H1 (cell line): ENCODE data around the gene CSRP3. TPM values are rescaled to one million over a fixed set of nuclear protein-coding genes. Genes with fewer than 3 reads are reported as not detected.

Experiments used
- CTCF ChIA-PET: fragments of 300-600 bp; sonication (Branson Sonifier 250); formaldehyde crosslinking; loops from one replicate; lab custom pipeline; 2021; ENCODE audit not compliant: partially characterized antibody; lab: Charles Lee
- POLR2A ChIA-PET: fragments of 300-600 bp; sonication (Branson Sonifier 250); formaldehyde crosslinking; loops from one replicate; lab custom pipeline; 2021; ENCODE audit warnings: inconsistent platforms; ENCODE audit not compliant: partially characterized antibody; lab: Charles Lee
- DNase-seq, 2 experiments: peaks; one replicate each; pipeline versions ENCODE4 v3.0.0 to v3.0.0-alpha.2; 2010 to 2022; ENCODE audit warnings: low spot score in 2 of 2, low read depth in 1 of 2, mixed read lengths in 1 of 2
- FAIRE-seq: peaks from 2 replicates; lab custom pipeline; 2011; peaks lifted over from hg19 to GRCh38; lab: Jason Lieb, UNC
- H2AFZ ChIP-seq: 2 replicates; pipeline ENCODE4 v1.8.1; 2012; ENCODE audit warnings: low read length, inconsistent platforms
- H2AK5ac ChIP-seq: 2 replicates; pipeline ENCODE4 v1.6.1; 2013; ENCODE audit warnings: low read depth, low read length
- H2BK120ac ChIP-seq: replicated peaks from 2 replicates; pipeline ENCODE3; 2013; ENCODE audit warnings: low read depth, low read length, inconsistent platforms
- H2BK12ac ChIP-seq: 2 replicates; pipeline ENCODE4 v1.6.1; 2013; ENCODE audit warnings: low read depth, low read length
- H2BK15ac ChIP-seq: 2 replicates; pipeline ENCODE4 v1.6.1; 2013; ENCODE audit warnings: low read length
- H2BK20ac ChIP-seq: 2 replicates; pipeline ENCODE4 v1.6.1; 2013; ENCODE audit warnings: low read length
- H2BK5ac ChIP-seq: 2 replicates; pipeline ENCODE4 v1.6.1; 2013; ENCODE audit warnings: low read depth, low read length
- H3K14ac ChIP-seq: 2 replicates; pipeline ENCODE4 v1.6.1; 2013; ENCODE audit warnings: inconsistent platforms; ENCODE audit not compliant: insufficient read length
- H3K18ac ChIP-seq: 2 replicates; pipeline ENCODE4 v1.6.1; 2013; ENCODE audit warnings: low read length; ENCODE audit errors: extremely low read depth
- H3K23ac ChIP-seq: 2 replicates; pipeline ENCODE4 v1.6.1; 2013; ENCODE audit warnings: inconsistent platforms; ENCODE audit not compliant: insufficient read length
- H3K23me2 ChIP-seq: 2 replicates; pipeline ENCODE4 v1.6.1; 2013; ENCODE audit warnings: low read depth, low read length
- H3K27ac ChIP-seq: 2 replicates; pipeline ENCODE4 v1.6.1; 2011; ENCODE audit warnings: low read depth, low read length, inconsistent platforms
- H3K27me3 ChIP-seq, 4 experiments: replicated peaks in 1 of 4; 1 replicate in 1 of 4; 2 replicates in 3 of 4; pipeline versions ENCODE4 v1.6.1 to v1.8.1; 2011 to 2013; ENCODE audit warnings: low read length in 3 of 4, mild to moderate bottlenecking in 3 of 4, inconsistent platforms in 2 of 4, mixed read lengths in 2 of 4, moderate library complexity in 1 of 4; ENCODE audit not compliant: control insufficient read depth in 3 of 4, insufficient read depth in 3 of 4; ENCODE audit errors: extremely low read depth in 1 of 4
- H3K36me3 ChIP-seq, 4 experiments: 2 replicates each; pipeline versions ENCODE4 v1.6.1 to v1.8.1; 2011 to 2013; ENCODE audit warnings: mild to moderate bottlenecking in 4 of 4, low read length in 3 of 4, moderate library complexity in 2 of 4, control low read depth in 1 of 4, inconsistent platforms in 1 of 4; ENCODE audit not compliant: insufficient read depth in 4 of 4, control insufficient read depth in 2 of 4
- H3K4ac ChIP-seq: replicated peaks from 2 replicates; pipeline ENCODE3; 2013; ENCODE audit warnings: low read length, low read depth, mixed read lengths, inconsistent platforms; ENCODE audit not compliant: insufficient read length
- H3K4me1 ChIP-seq, 4 experiments: replicated peaks in 1 of 4; 1 replicate in 1 of 4; 2 replicates in 3 of 4; pipeline versions ENCODE4 v1.6.1 to v1.8.1; 2011 to 2013; ENCODE audit warnings: low read length in 3 of 4, inconsistent platforms in 2 of 4, mixed read lengths in 1 of 4; ENCODE audit not compliant: insufficient read depth in 4 of 4, control insufficient read depth in 3 of 4
- H3K4me2 ChIP-seq, 2 experiments: 2 replicates each; pipeline versions ENCODE4 v1.6.1 to v1.8.1; 2011 to 2013; ENCODE audit warnings: low read depth in 2 of 2, low read length in 2 of 2, control low read depth in 1 of 2, inconsistent platforms in 1 of 2, mild to moderate bottlenecking in 1 of 2; ENCODE audit not compliant: insufficient read depth in 1 of 2
- H3K4me3 ChIP-seq, 4 experiments: fragments of 200-600, 300-600 bp in 1 of 4; sonication (generic), shearing (Covaris generic), sonication (Bioruptor Twin) in 1 of 4; 2 replicates each; pipeline versions ENCODE4 v1.5.1 to v1.8.1; 2011 to 2016; ENCODE audit warnings: low read length in 4 of 4, low read depth in 3 of 4, control low read depth in 2 of 4, inconsistent platforms in 2 of 4, mild to moderate bottlenecking in 2 of 4, mixed read lengths in 1 of 4, moderate library complexity in 1 of 4; ENCODE audit not compliant: insufficient read depth in 2 of 4; ENCODE audit errors: extremely low read depth in 1 of 4
- H3K56ac ChIP-seq: replicated peaks from 2 replicates; pipeline ENCODE3; 2013; ENCODE audit warnings: low read depth, mild to moderate bottlenecking, mixed read lengths, low read length, inconsistent platforms; ENCODE audit not compliant: insufficient read length
- H3K79me1 ChIP-seq: 2 replicates; pipeline ENCODE4 v1.6.1; 2013; ENCODE audit warnings: low read depth, low read length, control low read depth
- H3K79me2 ChIP-seq, 2 experiments: 2 replicates each; pipeline versions ENCODE4 v1.6.1 to v1.8.1; 2012 to 2013; ENCODE audit warnings: low read length in 2 of 2, mild to moderate bottlenecking in 2 of 2, inconsistent platforms in 1 of 2; ENCODE audit not compliant: insufficient read depth in 2 of 2, control insufficient read depth in 1 of 2
- H3K9ac ChIP-seq, 4 experiments: replicated peaks in 1 of 4; 1 replicate in 1 of 4; 2 replicates in 3 of 4; pipeline versions ENCODE4 v1.6.1 to v1.8.1; 2011 to 2013; ENCODE audit warnings: low read depth in 3 of 4, low read length in 3 of 4, control low read depth in 2 of 4, mild to moderate bottlenecking in 2 of 4, moderate library complexity in 2 of 4, inconsistent platforms in 1 of 4; ENCODE audit errors: extremely low read depth in 1 of 4
- H3K9me3 ChIP-seq, 2 experiments: 2 replicates each; pipeline versions ENCODE4 v1.6.1 to v1.8.1; 2012 to 2013; ENCODE audit warnings: mild to moderate bottlenecking in 2 of 2, moderate library complexity in 2 of 2, control low read depth in 1 of 2, inconsistent platforms in 1 of 2, low read depth in 1 of 2, low read length in 1 of 2, mixed read lengths in 1 of 2; ENCODE audit not compliant: insufficient read depth in 2 of 2
- H4K20me1 ChIP-seq, 2 experiments: replicated peaks in 1 of 2; 2 replicates each; pipeline versions ENCODE3 to v1.8.1; 2011 to 2013; ENCODE audit warnings: inconsistent platforms in 2 of 2, low read length in 2 of 2, mild to moderate bottlenecking in 1 of 2; ENCODE audit not compliant: insufficient read depth in 2 of 2, control insufficient read depth in 1 of 2
- H4K5ac ChIP-seq: 2 replicates; pipeline ENCODE4 v1.6.1; 2013; ENCODE audit warnings: low read length, low read depth, mixed read lengths, inconsistent platforms; ENCODE audit not compliant: insufficient read length
- H4K8ac ChIP-seq: 2 replicates; pipeline ENCODE4 v1.8.0; 2013; ENCODE audit warnings: mild to moderate bottlenecking, moderate library complexity, low read length, inconsistent platforms; ENCODE audit not compliant: insufficient read depth; ENCODE audit errors: extremely low read depth
- H4K91ac ChIP-seq: replicated peaks from 2 replicates; pipeline ENCODE3; 2013; ENCODE audit warnings: low read length, mixed read lengths, inconsistent platforms; ENCODE audit not compliant: insufficient read length
- EP300 ChIP-seq, 2 experiments: IDR thresholded peaks; 1 replicate in 1 of 2; 2 replicates in 1 of 2; pipeline ENCODE4 v1.6.1; 2011 to 2012; ENCODE audit warnings: low read depth in 2 of 2, low read length in 2 of 2, mild to moderate bottlenecking in 2 of 2, borderline replicate concordance in 1 of 2, inconsistent platforms in 1 of 2, moderate library complexity in 1 of 2
- JUN ChIP-seq: IDR thresholded peaks from 2 replicates; pipeline ENCODE4 v1.6.1; 2011; ENCODE audit warnings: low read depth, mild to moderate bottlenecking, improper control_type of control experiment, low read length
- KDM5A ChIP-seq: fragments of 200-600 bp; IDR thresholded peaks from 2 replicates; pipeline ENCODE4 v1.7.1; 2012; ENCODE audit warnings: mild to moderate bottlenecking, low read length, inconsistent platforms, mixed read lengths
- MAFK ChIP-seq: IDR thresholded peaks from 2 replicates; pipeline ENCODE4 v1.6.1; 2012; ENCODE audit warnings: low read depth, mild to moderate bottlenecking, improper control_type of control experiment, low read length
- NANOG ChIP-seq: IDR thresholded peaks from 2 replicates; pipeline ENCODE4 v1.6.1; 2011; ENCODE audit warnings: low read length, low read depth, mild to moderate bottlenecking, inconsistent platforms; ENCODE audit not compliant: insufficient read depth, poor library complexity, severe bottlenecking
- SP1 ChIP-seq: IDR thresholded peaks from 2 replicates; pipeline ENCODE4 v1.6.1; 2011; ENCODE audit warnings: low read depth, low read length
- SRF ChIP-seq: IDR thresholded peaks from 2 replicates; pipeline ENCODE4 v1.6.1; 2011; ENCODE audit warnings: mild to moderate bottlenecking, low read depth, low read length, moderate library complexity
- TAF1 ChIP-seq: IDR thresholded peaks from 2 replicates; pipeline ENCODE4 v1.6.1; 2011; ENCODE audit warnings: mild to moderate bottlenecking, low read depth, low read length
- YY1 ChIP-seq: IDR thresholded peaks from 2 replicates; pipeline ENCODE4 v1.6.1; 2011; ENCODE audit warnings: low read depth, mild to moderate bottlenecking, low read length
- ZNF274 ChIP-seq: IDR thresholded peaks from 2 replicates; pipeline ENCODE4 v1.7.0; 2012; ENCODE audit warnings: low read length, borderline replicate concordance; ENCODE audit errors: extremely low read depth
- WGBS, 2 experiments: shearing (Covaris generic) in 1 of 2; methylation state at CpG; one replicate each; pipeline versions ENCODE4 v1.1.6 to v1.1.7; 2013 to 2015; ENCODE audit warnings: low lambda C conversion rate in 2 of 2, mixed read lengths in 2 of 2, inconsistent platforms in 1 of 2, low coverage in 1 of 2, missing lambda C conversion rate in 1 of 2; ENCODE audit not compliant: insufficient replicate concordance in 2 of 2, insufficient coverage in 1 of 2, insufficient read length in 1 of 2; ENCODE audit errors: extremely low coverage in 1 of 2, missing lambda C conversion rate in 1 of 2; 5-methylcytosine and 5-hydroxymethylcytosine counted together
- polyA plus RNA-seq, 7 experiments: library from polyadenylated mRNA; depleted of rRNA in 3 of 7; stranded (reverse) in 5 of 7; unstranded in 2 of 7; fragments of >200 nt in 5 of 7; fragments of 200-250 nt in 2 of 7; gene quantifications; 1 replicate in 5 of 7; 2 replicates in 1 of 7; 4 replicates in 1 of 7; pipeline versions ENCODE4 v1.2.1 to v1.2.3, GENCODE V29; 2011 to 2013; ENCODE audit warnings: missing spikeins in 2 of 7, mixed read lengths in 2 of 7
- total RNA-seq: library from RNA; stranded (reverse); fragmentation: NEBNext Ultra II Directional; extraction: Animal tissue kit (Norgen Biotek cat#: 25700); gene quantifications from 2 replicates; pipeline ENCODE4 v1.2.1, GENCODE V29; 2021
- TF ChIP-seq, protein P1 (sequence below): IDR thresholded peaks from 2 replicates; pipeline ENCODE4 v1.6.1; 2012; ENCODE audit warnings: low read length, inconsistent platforms

The CSRP3 gene
- total and polyA plus RNA-seq, 2 of the 8 experiments (the other 6 are each of a cell fraction or from before 2014, with no cell fraction given) = not detected

DNA sequence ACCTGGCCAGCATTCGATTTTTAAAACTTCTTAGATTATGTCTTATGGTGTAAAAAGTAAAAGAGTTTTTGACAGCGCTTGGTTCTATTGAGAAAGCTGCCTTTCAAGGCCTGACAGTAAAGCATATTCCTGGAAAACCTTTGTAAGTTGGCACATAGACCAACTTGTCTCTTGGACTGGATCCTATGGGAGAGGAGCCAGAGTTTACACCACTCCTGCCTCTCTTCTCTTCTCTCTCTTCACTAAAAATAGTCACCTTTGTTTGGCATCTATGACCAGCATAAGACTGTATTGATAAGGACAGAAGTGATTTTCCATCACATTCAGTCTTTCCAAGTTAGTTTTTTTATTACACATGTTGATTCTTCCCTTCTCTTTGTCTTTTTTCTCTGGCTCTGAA is 33.7 kb downstream of the CSRP3 start:
- 89% methylated on average over 2 of the region's 2 CpGs; no CpG with 5 or more reads in 1 of the 2 experiments for WGBS, 2 experiments
- Histone ChIP-seq H2BK5ac (no peak overlapping the region), H4K8ac (no peak overlapping the region), H2BK20ac (no peak overlapping the region), H3K23ac (no peak overlapping the region), H3K79me2 (no peaks in the 10 kb centered on the region), H3K23me2 (no peaks in the 10 kb centered on the region), H3K4me1 (no peaks in the 10 kb centered on the region), H3K36me3 (peaks cover 7 to 65% (median 30%) of the 10 kb centered on the region in 4 experiments; a peak in 7 of 8 replicates), H3K9ac (no peak overlapping the region), H3K79me1 (no peaks in the 10 kb centered on the region), H3K27ac (no peak overlapping the region), H2BK12ac (no peak overlapping the region), H4K5ac (no peak overlapping the region), H3K27me3 (peaks cover 0 to 1% (median 0%) of the 10 kb centered on the region in 4 experiments; a peak in 1 of 7 replicates), H3K4me2 (no peak overlapping the region), H3K56ac (no peak overlapping the region), H3K4ac (no peak overlapping the region), H2BK15ac (no peak overlapping the region), H2BK120ac (no peak overlapping the region), H3K18ac (no peak overlapping the region), H2AK5ac (no peak overlapping the region), H2AFZ (no peak overlapping the region), H3K14ac (no peak overlapping the region), H3K4me3 (no peak overlapping the region), H4K91ac (no peak overlapping the region), H3K9me3 (no peaks in the 10 kb centered on the region), H4K20me1 (peaks cover 0 to 1% of the 10 kb centered on the region in 2 experiments)
- DNase-seq (no peak), FAIRE-seq (no peak)
- TF ChIP-seq TAF1 (no peak), EP300 (IDR thresholded peaks at IDR 0.05; ENCODE audit: borderline replicate concordance in 1 of 2, low read depth in 2 of 2, low read length in 2 of 2) (no peak), KDM5A (no peak), SRF (no peak), SP1 (no peak), NANOG (no peak), JUN (no peak), ZNF274 (no peak), YY1 (no peak), MAFK (no peak)
- TF ChIP-seq, protein P1, sequence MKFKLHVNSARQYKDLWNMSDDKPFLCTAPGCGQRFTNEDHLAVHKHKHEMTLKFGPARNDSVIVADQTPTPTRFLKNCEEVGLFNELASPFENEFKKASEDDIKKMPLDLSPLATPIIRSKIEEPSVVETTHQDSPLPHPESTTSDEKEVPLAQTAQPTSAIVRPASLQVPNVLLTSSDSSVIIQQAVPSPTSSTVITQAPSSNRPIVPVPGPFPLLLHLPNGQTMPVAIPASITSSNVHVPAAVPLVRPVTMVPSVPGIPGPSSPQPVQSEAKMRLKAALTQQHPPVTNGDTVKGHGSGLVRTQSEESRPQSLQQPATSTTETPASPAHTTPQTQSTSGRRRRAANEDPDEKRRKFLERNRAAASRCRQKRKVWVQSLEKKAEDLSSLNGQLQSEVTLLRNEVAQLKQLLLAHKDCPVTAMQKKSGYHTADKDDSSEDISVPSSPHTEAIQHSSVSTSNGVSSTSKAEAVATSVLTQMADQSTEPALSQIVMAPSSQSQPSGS = no peak
- ChIA-PET CTCF (interaction anchor here (0.6 to 1.5 kb wide), 4 partner anchors 91 to 408 kb away, joined by 3 to 4 read pairs (median 3); no protein-coding TSS in a partner anchor), POLR2A (no interaction called here)
